Activated CD4-positive, alpha-beta T cell treated with anti-CD3 and anti-CD28 coated beads for 36 hours (primary cell): Measurements from ENCODE around the gene ADAM19. TPM values are rescaled to one million over a fixed set of nuclear protein-coding genes. Genes with fewer than 3 reads are reported as not detected.

Source experiments
- ATAC-seq: fragments of 200-7000 bp; cut with Tn5 transposase; one replicate; pipeline ENCODE4 v1.10.0; 2021; ENCODE audit warnings: mild to moderate bottlenecking, moderate library complexity
- CTCF ChIA-PET: fragments of 350-600 bp; sonication (Branson Sonifier 250); formaldehyde crosslinking; loops from one replicate; lab custom pipeline; 2021; ENCODE audit warnings: antibody characterized with exemption; lab: Charles Lee
- POLR2A ChIA-PET: fragments of 350-600 bp; sonication (Branson Sonifier 250); formaldehyde crosslinking; loops from one replicate; lab custom pipeline; 2021; ENCODE audit warnings: antibody characterized with exemption, inconsistent platforms; lab: Charles Lee
- DNase-seq: peaks from one replicate; pipeline ENCODE4 v3.0.0-alpha.2; 2020
- H3K27ac Mint-ChIP-seq: one replicate; pipeline ENCODE4 v1.8.0; 2021; ENCODE audit warnings: mixed read lengths
- H3K27me3 Mint-ChIP-seq: one replicate; pipeline ENCODE4 v1.8.0; 2021; ENCODE audit warnings: mixed read lengths
- H3K36me3 Mint-ChIP-seq: one replicate; pipeline ENCODE4 v1.8.0; 2021; ENCODE audit warnings: low read depth, mixed read lengths
- H3K4me1 Mint-ChIP-seq: one replicate; pipeline ENCODE4 v1.8.0; 2021; ENCODE audit warnings: mixed read lengths
- H3K4me3 Mint-ChIP-seq: one replicate; pipeline ENCODE4 v1.8.0; 2021; ENCODE audit warnings: mild to moderate bottlenecking, moderate library complexity, mixed read lengths
- H3K9me3 Mint-ChIP-seq: one replicate; pipeline ENCODE4 v1.8.0; 2021; ENCODE audit warnings: low read depth, mixed read lengths
- intact Hi-C, 2 experiments: fragments of 100-400 bp; cut with DNase I in 1 of 2; cut with micrococcal nuclease in 1 of 2; formaldehyde crosslinking; loops; one replicate each; pipeline versions ENCODE4 v1.14.2 to v1.15.1; 2022 to 2024; cut with DNase I, micrococcal nuclease
- total RNA-seq, 2 experiments: library from RNA; stranded (reverse); gene quantifications; one replicate each; pipeline ENCODE4 v1.2.3, GENCODE V29; 2021

Gene ADAM19
- total RNA-seq, 2 experiments from 2014 or later: 63.6 to 69.5 TPM

DNA sequence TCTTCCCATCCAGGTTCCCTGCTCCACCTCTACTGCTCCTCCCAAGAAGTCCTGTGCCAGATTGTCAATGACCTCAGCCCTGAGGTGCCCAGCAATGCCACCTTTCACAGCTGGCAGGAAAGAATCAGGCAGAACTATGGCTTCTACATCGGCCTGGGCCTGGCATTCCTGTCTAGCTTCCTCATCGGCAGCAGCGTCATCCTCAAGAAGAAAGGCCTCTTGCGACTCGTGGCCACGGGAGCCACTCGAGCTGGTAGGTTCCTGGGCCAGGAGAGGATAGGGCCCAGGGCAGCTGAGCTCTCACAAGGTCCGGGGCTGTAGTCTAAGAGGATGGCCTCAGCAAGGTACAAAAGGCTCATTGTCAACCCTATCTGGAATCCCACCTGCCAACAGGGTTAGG is 112.5 kb downstream of the ADAM19 start:
- DNase-seq (no peak), ATAC-seq (no peak)
- no peak overlapping the region for H3K4me3 Mint-ChIP-seq
- CTCF ChIA-PET: interaction anchor here (0.7 to 1.7 kb wide), 3 partner anchors 9 to 282 kb away, joined by 3 to 8 read pairs (median 4); no protein-coding TSS in a partner anchor
- H3K36me3 Mint-ChIP-seq: no peaks in the 10 kb centered on the region
- H3K4me1 Mint-ChIP-seq: peaks cover 38% of the 10 kb centered on the region
- peaks cover 22% of the 10 kb centered on the region for H3K27me3 Mint-ChIP-seq
- H3K9me3 Mint-ChIP-seq: no peaks in the 10 kb centered on the region
- no peak overlapping the region for H3K27ac Mint-ChIP-seq
- POLR2A ChIA-PET: no interaction called here
- intact Hi-C loops: loop anchor here (5.0 to 10.0 kb wide), 3 partner anchors 71 to 394 kb away; partner anchors contain the start of gene CLINT1 (in 1 of the 2)

DNA sequence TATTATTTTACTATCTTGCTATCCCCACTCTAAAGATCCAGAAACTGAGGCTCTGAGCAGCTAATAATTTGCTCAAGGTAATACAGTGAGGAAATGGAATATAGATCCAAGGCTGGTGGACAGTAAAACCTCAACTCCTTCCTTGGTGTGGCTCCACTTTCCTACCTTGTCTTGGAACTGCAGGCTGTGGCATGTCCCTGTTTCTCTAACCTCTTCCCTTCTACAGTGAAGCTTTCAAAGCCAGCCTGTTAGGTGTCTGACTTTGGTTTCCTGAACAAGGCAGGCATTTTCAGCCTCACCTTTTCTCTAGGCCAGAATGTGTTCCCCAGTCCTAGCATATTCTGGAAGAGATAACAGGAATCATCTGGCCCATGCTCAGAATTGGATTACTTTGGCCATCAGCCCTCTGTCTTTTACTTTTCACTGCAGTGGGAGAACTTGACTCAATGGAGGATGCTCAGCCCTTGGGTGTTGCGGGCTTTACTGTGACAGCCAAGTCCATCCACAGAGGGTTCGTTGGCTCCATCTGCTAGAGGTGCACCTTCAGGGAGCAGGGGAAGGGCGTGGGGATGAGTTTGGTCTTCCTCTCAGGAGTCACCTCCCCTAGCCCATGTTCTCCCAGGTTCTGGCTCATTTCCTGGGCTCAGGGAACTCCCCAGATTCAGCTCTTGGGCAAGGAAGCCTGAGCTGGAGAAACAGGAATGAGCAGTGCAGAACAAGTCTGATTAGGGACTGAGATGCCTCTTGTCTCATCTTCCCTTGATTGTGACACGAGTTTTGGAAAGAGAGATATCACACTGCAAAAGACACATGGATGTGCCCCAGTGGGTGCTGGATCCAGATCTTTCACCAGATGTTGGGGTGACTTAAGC is 114.4 kb downstream of the ADAM19 start:
- intact Hi-C loops: loop anchor here (5.0 to 10.0 kb wide), 3 partner anchors 69 to 396 kb away; partner anchors contain the start of gene CLINT1 (in 1 of the 2)
- CTCF ChIA-PET: interaction anchor here (0.7 to 2.8 kb wide), 6 partner anchors 11 to 136 kb away, joined by 3 to 15 read pairs (median 6); no protein-coding TSS in a partner anchor
- H3K9me3 Mint-ChIP-seq: no peaks in the 10 kb centered on the region
- no peak for ATAC-seq
- POLR2A ChIA-PET: no interaction called here
- peaks cover 22% of the 10 kb centered on the region for H3K27me3 Mint-ChIP-seq
- peaks cover 38% of the 10 kb centered on the region for H3K4me1 Mint-ChIP-seq
- H3K36me3 Mint-ChIP-seq: no peaks in the 10 kb centered on the region
- peak overlapping the region; percentile 16 for H3K27ac Mint-ChIP-seq
- no peak for DNase-seq
- H3K4me3 Mint-ChIP-seq: peak overlapping the region; percentile 63

DNA sequence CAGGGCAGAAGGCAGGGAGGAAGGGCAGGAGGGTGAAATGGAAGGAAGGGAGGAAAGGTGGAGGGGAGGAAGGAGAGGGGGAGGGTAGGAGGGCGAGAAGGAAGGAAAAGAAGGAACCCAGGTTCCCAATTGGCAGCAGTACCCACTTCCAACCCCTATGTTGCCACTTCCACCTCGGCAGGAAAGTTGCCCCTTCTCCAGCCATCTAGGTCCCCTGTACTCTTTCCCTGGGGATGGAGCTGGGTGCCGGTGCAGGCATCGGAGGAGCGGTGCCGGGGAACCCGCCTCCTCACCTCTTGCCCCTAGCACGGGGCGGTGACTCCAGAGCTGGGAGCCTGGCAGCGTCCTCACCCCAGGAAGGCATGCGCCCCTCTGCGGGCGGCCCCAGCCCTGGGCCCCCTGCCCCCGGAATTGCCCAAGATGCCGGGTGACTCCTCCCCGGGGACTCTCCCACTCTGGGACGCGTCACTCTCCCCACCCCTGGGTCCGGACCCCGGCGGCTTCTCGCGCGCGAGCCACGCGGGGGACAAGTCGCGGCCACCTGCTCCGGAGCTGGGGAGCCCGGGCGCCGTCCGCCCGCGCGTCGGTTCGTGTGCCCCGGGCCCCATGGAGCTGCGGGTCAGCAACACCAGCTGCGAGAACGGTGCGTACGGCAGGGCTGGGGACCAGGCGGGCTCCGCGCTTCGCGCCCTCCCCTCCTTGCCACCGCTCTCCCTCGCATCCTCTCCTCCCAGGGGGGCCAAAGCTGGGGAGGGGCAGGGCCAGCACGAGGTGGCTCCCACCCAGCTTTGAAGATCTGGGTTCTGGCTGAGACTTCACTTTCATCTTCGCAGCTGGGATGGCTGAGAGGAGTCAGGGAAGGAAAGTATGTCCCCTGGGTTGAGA is 115.6 kb downstream of the ADAM19 start, which contains the start of gene NIPAL4:
TSS of gene NIPAL4 (plus strand) at position 499 of the 885 bp plus-strand sequence. CDS start at position 607, 108 bp downstream.
- DNase-seq (peak; percentile 68), ATAC-seq (peak; percentile 28)
- intact Hi-C loops: loop anchor here (5.0 to 10.0 kb wide), 3 partner anchors 68 to 397 kb away; partner anchors contain the start of gene CLINT1 (in 1 of the 2)
- no peaks in the 10 kb centered on the region for H3K36me3 Mint-ChIP-seq
- H3K4me1 Mint-ChIP-seq: peaks cover 28% of the 10 kb centered on the region
- CTCF ChIA-PET: interaction anchor here (0.5 to 2.8 kb wide), 7 partner anchors 9 to 311 kb away, joined by 3 to 15 read pairs (median 4); no protein-coding TSS in a partner anchor
- no peaks in the 10 kb centered on the region for H3K9me3 Mint-ChIP-seq
- H3K4me3 Mint-ChIP-seq: peak within 1 kb of the TSS; percentile 63
- peaks cover 22% of the 10 kb centered on the region for H3K27me3 Mint-ChIP-seq
- H3K27ac Mint-ChIP-seq: peak within 1 kb of the TSS; percentile 59
- POLR2A ChIA-PET: interaction anchor here (0.9 kb wide), 1 partner anchor 109 kb away, joined by 3 read pairs; no protein-coding TSS in a partner anchor

DNA sequence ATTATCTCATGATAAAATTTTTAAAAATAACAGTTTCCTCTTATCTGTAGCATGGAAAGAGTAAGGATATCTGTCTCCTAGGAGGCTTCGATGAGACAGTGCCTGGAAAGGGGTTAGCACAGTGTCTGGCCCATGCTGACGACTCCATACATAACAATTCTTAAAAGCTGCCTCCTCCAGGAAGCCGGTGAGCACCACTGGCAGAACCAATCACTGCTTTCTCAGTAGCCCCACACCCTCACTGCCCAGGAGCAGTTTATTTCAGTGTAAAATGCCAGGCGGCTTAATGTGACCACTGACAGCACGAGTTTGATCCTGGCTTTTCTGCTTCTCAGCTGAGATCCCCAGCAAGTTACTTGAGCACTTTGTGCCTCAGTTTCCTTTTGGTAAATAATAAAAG is 116.7 kb downstream of the ADAM19 start:
- Mint-ChIP-seq H3K4me1 (peaks cover 16% of the 10 kb centered on the region), H3K4me3 (no peak overlapping the region), H3K9me3 (no peaks in the 10 kb centered on the region), H3K36me3 (no peaks in the 10 kb centered on the region), H3K27ac (no peak overlapping the region), H3K27me3 (peaks cover 22% of the 10 kb centered on the region)
- no peak for DNase-seq
- POLR2A ChIA-PET: no interaction called here
- intact Hi-C loops: no loop called here
- ATAC-seq: no peak
- CTCF ChIA-PET: interaction anchor here (0.5 to 2.8 kb wide), 5 partner anchors 9 to 240 kb away, joined by 3 to 15 read pairs (median 5); no protein-coding TSS in a partner anchor

DNA sequence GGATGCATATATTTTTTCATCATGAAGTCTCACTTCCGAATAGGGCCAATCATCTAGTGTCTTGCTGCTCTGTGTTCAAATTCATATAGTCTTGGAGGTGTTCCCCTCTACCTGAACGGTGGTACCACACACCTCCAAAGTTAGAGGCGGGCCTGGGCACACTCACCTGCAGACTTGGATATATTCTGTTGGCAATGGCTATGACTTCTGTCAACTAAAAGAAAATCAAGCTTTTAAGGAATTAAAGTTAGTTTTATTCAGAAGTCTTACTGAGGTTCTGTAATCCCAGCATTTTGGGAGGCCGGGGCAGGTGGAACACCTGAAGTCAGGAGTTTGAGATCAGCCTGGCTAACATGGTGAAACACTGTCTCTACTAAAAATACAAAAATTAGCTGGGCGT is 118.2 kb downstream of the ADAM19 start:
- no peaks in the 10 kb centered on the region for H3K36me3 Mint-ChIP-seq
- CTCF ChIA-PET: interaction anchor here (0.8 to 1.1 kb wide), 4 partner anchors 14 to 286 kb away, joined by 3 to 5 read pairs (median 3); partner anchors contain the start of gene LSM11
- DNase-seq: no peak
- H3K4me1 Mint-ChIP-seq: peaks cover 12% of the 10 kb centered on the region
- no peaks in the 10 kb centered on the region for H3K9me3 Mint-ChIP-seq
- H3K27me3 Mint-ChIP-seq: peaks cover 20% of the 10 kb centered on the region
- H3K27ac Mint-ChIP-seq: no peak overlapping the region
- intact Hi-C loops: no loop called here
- POLR2A ChIA-PET: no interaction called here
- H3K4me3 Mint-ChIP-seq: no peak overlapping the region
- no peak for ATAC-seq

DNA sequence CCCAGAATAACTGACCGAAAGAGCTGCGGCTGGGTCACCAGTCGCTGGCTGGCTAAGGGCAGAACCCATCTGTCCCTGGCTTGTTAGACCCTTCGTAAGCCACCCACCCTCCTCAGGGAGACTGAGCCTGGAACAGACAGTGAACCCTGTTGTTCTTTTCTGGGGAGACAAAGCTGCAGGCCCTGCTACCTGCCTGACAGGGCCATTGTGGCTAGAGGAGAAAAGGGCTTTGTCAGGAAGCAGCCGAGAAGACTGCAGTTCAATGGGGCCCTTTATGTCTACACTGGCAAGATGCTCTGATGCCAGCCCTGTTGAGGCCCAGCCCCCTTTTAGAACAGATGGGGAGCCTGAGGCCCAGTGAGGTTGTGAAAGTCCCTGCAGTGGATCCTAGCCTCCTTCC is 119.3 kb downstream of the ADAM19 start:
- Mint-ChIP-seq H3K36me3 (no peaks in the 10 kb centered on the region), H3K9me3 (no peaks in the 10 kb centered on the region), H3K4me1 (peaks cover 12% of the 10 kb centered on the region), H3K27ac (no peak overlapping the region), H3K4me3 (no peak overlapping the region), H3K27me3 (peaks cover 13% of the 10 kb centered on the region)
- ChIA-PET POLR2A (no interaction called here), CTCF (interaction anchor here (0.6 to 0.8 kb wide), 2 partner anchors 8 to 24 kb away, joined by 3 to 5 read pairs; no protein-coding TSS in a partner anchor)
- no peak for DNase-seq
- intact Hi-C loops: no loop called here
- ATAC-seq: no peak

DNA sequence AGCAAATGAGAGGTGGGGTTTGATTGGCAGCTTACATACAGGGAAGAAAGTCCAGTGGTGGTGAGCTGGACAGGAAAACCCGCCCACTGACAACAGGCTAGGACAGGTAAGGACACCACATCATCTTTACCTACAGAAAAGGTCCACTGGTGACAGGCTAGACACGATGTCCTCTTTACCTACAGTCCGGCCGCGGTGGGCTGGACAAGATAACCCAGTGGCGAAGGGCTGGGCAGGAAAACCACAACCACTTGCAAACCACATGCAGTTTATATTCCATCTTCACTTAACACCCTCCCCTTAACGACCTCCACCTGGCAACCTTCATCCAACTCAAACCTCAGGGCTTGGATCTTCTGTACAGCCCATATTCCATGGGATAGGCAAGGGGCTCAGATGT is 120.5 kb downstream of the ADAM19 start:
- H3K27ac Mint-ChIP-seq: no peak overlapping the region
- H3K9me3 Mint-ChIP-seq: no peaks in the 10 kb centered on the region
- no peak overlapping the region for H3K4me3 Mint-ChIP-seq
- DNase-seq (no peak), ATAC-seq (no peak)
- intact Hi-C loops: no loop called here
- H3K36me3 Mint-ChIP-seq: no peaks in the 10 kb centered on the region
- CTCF ChIA-PET: no interaction called here
- H3K4me1 Mint-ChIP-seq: peaks cover 2% of the 10 kb centered on the region
- peaks cover 4% of the 10 kb centered on the region for H3K27me3 Mint-ChIP-seq
- POLR2A ChIA-PET: interaction anchor here (0.9 kb wide), 1 partner anchor 349 kb away, joined by 3 read pairs; no protein-coding TSS in a partner anchor

DNA sequence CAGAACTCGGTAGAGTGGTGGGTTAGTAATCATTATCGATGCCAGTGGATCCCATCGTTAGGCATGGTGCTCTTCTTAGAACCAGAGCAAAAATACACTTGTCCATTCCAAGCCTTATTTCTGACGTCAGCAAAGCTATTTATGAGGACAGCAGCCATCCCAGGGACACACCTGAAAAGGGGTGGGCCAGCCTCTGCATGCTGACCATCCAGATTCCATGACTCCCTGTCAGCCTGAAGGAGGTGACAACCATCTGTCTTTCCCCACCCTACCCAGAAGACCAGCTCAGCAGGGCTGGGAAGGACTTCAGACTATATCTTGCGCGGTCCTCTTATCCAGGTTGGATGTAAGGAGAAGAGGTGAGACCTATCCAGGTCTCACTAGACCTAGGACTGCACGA is 121.3 kb downstream of the ADAM19 start:
- no peaks in the 10 kb centered on the region for H3K36me3 Mint-ChIP-seq
- intact Hi-C loops: no loop called here
- ATAC-seq (no peak), DNase-seq (no peak)
- H3K4me3 Mint-ChIP-seq: no peak overlapping the region
- H3K27ac Mint-ChIP-seq: no peak overlapping the region
- POLR2A ChIA-PET: interaction anchor here (0.9 kb wide), 1 partner anchor 350 kb away, joined by 3 read pairs; no protein-coding TSS in a partner anchor
- no peaks in the 10 kb centered on the region for H3K4me1 Mint-ChIP-seq
- CTCF ChIA-PET: no interaction called here
- H3K27me3 Mint-ChIP-seq: peaks cover 4% of the 10 kb centered on the region
- H3K9me3 Mint-ChIP-seq: no peaks in the 10 kb centered on the region

DNA sequence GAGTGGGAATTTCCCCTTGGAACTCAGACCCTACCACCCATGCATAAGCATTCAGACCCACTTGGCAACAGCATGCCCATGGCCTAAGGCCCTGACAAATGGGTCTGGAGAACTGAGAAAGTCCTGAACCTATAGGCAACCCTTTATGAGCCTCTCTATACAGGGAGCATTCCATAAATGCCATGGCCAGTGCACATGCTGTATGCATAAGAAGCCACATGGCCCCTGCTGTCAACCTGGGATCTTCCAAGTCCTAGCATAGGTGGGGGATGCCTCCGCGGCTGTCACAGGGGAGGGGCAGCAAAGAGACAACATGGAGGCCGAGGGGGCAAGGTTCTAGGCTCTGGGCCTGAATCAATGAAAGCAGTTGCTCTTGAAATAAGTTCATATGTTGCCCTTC is 123.8 kb downstream of the ADAM19 start:
- Mint-ChIP-seq H3K27me3 (no peaks in the 10 kb centered on the region), H3K4me3 (no peak overlapping the region), H3K36me3 (no peaks in the 10 kb centered on the region), H3K27ac (no peak overlapping the region), H3K4me1 (no peaks in the 10 kb centered on the region), H3K9me3 (no peaks in the 10 kb centered on the region)
- DNase-seq: no peak
- intact Hi-C loops: no loop called here
- POLR2A ChIA-PET: no interaction called here
- no peak for ATAC-seq
- CTCF ChIA-PET: no interaction called here

DNA sequence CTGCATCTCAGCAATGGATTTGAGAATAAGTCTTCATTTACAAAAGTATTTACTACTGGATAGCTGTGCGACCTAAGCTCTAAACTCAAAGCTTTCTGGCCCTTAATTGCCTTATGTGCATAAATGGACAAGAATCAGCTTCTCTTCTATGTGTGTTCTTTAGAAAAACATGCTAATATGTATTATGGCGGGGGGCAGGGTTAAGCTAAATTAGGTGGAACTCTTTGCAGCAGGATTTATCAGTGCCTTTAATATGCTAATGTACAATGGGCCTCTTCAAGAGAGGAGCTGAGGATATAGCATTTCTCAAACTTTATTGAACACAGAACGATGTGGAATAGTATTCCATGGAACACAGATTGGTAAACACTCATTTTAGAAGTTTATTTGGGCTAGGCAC is 125.6 kb downstream of the ADAM19 start:
- Mint-ChIP-seq H3K27me3 (no peaks in the 10 kb centered on the region), H3K4me3 (no peak overlapping the region), H3K9me3 (no peaks in the 10 kb centered on the region), H3K27ac (no peak overlapping the region), H3K4me1 (no peaks in the 10 kb centered on the region), H3K36me3 (no peaks in the 10 kb centered on the region)
- ChIA-PET CTCF (interaction anchor here (0.6 to 1.1 kb wide), 5 partner anchors 17 to 615 kb away, joined by 3 read pairs; no protein-coding TSS in a partner anchor), POLR2A (no interaction called here)
- DNase-seq: no peak
- no peak for ATAC-seq
- intact Hi-C loops: no loop called here
